GM15510 (cell line): Measurements from ENCODE around the gene ASPSCR1.
A peak's percentile ranks its signal among the peaks of the same experiment; 100 is the strongest.

ENCODE experiments used
- POLR2A ChIP-seq: IDR thresholded peaks from 3 replicates; pipeline ENCODE4 v1.6.1; 2011; ENCODE audit warnings: borderline replicate concordance; ENCODE audit not compliant: insufficient read length; ENCODE audit errors: extremely low read depth

Gene ASPSCR1

DNA sequence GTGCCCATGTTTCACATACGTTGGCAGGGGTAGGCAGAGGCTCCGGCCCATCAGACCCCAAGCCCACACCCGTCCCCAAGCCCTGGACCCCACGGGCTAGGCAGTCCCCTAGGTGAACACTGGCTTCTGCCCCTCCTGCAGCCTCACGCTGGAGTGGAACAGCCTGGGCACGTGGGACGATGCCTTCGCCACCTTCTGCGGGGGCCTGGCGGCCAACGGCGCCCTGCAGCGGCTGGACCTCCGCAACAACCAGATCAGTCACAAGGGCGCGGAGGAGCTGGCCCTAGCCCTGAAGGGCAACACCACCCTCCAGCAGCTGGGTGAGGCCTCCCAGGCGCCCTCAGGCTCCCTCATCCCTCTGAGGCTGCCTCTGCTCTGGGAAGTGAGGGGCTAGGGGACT is 47.4 kb downstream of the ASPSCR1 start:
- no peak for TF ChIP-seq POLR2A

DNA sequence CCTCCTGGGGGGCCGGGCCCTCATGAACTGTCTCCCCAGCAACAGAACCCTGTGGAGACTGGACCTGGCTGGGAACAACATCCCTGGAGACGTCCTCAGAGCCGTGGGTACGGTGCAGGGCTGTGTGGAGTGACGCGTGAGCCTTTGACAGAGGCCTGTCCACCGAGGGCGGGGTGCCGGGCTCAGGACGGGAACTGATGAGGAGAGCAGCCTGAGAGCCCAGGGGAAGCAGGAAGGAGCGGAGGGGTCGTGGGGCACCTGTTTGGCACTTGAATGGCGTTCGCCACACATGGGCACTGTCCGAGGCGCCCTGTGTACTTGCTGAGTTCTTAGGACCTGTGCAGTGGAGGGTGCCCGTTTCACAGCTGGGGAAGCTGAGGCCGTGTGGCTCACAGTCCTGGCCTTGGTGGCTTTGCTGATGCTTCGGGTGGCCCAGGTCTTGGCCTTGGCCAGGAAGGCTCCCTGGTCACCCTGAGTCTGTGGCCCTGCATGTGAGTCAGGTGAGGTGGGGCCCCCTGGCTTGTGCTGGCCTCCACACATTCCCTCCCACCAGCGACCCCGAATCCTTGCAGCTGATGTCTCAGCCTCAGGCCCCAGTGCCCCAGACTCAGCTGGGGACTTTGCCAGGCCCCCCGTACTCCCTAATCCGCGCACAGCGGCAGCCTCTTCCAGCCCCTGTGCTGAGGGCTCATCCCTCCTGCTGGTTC is 48.1 kb downstream of the ASPSCR1 start:
- TF ChIP-seq POLR2A: no peak

DNA sequence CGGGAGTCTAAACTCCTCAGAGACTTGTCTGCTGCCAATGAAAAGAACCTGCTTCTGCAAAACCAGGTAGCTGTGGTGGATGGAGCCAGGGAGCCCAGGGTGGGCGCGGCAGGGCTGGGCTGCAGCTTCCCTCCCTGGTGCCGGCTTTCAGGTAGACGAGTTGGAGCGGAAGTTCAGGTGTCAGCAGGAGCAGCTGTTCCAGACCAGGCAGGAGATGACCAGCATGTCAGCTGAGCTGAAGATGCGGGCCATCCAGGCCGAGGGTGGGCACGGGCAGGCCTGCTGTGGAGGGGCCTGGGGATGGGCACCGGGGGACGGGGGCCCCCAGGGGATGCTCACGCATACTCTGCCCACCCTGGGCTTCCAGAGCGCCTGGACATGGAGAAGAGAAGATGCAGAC is 50.8 kb downstream of the ASPSCR1 start:
- no peak for TF ChIP-seq POLR2A

DNA sequence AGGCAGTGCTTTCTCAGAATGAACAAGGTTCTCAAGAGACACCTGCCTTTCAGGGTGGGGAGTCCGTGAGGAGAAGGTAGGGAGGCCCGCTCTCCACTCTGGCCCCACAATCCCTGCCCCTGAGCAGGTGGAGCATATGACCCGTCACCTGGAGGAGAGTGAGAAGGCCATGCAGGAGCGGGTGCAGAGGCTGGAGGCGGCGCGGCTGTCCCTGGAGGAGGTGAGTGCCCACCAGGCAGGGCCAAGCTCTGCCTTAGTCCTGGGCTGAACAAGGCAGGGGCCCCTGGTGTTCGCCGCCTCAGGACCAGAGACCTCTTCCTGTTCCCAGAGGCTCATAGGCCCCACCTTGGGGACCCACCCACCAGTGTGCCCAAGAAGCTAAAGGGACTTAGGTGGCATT is 51.5 kb downstream of the ASPSCR1 start:
- TF ChIP-seq POLR2A: no peak

DNA sequence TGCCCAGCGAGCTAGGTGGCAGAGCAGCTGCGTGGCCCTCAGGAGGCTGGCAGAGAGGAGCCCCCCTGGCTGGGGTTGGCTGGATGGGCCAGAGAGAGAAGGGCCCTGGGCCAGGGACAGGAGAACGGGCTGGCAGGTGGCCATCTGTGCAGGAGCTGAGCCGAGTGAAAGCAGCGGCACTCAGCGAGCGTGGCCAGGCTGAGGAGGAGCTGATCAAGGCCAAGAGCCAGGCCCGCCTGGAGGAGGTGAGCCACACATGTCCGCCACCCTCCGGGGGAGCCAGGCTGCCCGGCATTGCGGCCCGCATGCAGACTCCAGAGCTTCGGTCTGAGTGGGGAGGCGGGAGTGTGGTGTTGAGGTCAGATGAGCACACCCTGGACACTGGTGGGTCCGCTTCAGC is 52.0 kb downstream of the ASPSCR1 start:
- TF ChIP-seq POLR2A: no peak

DNA sequence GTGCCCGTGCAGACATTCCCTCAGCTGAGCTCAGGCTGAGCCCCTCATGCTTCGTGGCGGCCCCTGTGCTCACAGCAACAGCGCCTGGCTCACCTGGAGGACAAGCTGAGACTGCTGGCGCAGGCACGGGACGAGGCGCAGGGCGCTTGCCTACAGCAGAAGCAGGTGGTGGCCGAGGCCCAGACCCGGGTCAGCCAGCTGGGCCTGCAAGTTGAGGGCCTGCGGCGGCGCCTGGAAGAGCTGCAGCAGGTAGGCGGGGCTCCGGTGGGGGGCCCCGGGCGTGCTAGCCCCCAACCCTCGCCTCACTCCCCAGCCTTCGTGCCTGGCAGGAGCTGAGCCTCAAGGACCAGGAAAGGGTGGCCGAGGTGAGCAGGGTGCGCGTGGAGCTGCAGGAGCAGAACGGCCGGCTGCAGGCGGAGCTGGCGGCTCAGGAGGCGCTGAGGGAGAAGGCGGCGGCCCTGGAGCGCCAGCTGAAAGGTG is 52.6 kb downstream of the ASPSCR1 start:
- no peak for TF ChIP-seq POLR2A

DNA sequence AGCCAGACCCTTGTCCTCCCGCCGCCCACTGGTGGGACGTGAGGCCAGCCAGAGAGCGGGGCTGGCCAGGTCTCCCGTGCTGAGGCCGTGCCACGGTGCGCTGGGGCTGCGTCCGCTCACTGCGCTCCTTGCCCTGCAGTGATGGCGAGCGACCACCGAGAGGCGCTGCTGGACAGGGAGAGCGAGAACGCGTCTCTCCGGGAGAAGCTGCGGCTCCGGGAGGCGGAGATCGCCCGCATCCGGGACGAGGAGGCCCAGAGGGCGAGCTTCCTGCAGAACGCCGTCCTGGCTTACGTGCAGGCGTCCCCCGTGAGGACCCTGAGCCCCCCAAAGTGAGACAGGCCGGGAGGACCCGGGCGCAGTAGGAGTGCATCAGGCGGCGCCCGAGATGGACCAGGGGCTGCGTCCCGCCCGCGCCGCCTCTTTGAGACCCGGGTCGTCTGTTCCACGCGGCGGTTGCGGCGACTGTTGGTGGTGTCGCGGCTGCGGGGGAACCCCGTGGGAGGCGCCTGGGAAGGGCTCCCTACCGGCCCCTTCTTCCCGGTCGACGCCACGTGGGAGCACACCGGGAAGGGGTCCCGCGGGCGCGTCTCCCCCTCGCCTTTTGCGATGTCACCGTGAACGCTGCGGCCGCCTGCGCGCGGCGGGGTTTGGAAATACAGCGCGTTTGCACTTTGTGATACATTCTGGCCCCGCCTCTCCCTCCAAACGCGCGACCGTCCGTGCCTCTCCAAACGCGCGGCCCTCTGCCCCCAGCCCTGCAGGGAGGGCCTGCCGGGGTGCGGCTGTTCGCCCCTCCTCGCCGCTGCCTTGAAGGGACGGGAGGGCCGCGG is 53.3 kb downstream of the ASPSCR1 start:
- TF ChIP-seq POLR2A: peak; percentile 17

DNA sequence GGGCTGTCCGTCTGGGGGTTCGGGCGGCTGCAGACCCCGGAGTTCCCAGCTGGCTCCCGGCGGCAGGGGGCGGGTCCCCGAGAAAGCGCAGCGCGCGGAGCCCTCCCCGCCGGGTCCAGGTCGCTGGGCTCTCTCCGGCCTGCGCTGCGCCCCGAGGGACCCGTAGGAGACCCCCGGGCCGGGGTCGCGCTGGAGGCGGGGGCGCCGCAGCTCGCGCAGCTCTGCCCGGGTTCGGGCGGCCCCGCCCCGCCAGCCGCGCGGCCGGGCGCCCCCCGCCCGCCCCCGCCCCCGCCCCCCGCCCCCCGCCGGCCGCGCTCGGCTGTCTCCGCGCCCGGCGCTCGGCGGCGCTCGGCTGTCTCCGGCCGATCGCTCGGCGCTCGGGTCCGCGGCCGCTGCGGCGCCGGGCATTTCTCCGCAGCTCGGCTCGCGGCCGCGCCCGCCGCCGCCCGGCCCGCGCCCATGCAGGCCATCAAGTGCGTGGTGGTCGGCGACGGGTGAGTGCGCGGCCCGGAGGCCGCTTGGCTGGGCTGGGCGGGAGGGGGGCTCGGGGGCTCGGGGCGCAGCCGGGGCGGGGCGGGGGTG is 54.0 kb downstream of the ASPSCR1 start, which contains the start of gene RAC3:
TSS of gene RAC3 (plus strand) at position 376 of the 582 bp plus-strand sequence. CDS start at position 460, 84 bp downstream.
- TF ChIP-seq POLR2A: no peak

DNA sequence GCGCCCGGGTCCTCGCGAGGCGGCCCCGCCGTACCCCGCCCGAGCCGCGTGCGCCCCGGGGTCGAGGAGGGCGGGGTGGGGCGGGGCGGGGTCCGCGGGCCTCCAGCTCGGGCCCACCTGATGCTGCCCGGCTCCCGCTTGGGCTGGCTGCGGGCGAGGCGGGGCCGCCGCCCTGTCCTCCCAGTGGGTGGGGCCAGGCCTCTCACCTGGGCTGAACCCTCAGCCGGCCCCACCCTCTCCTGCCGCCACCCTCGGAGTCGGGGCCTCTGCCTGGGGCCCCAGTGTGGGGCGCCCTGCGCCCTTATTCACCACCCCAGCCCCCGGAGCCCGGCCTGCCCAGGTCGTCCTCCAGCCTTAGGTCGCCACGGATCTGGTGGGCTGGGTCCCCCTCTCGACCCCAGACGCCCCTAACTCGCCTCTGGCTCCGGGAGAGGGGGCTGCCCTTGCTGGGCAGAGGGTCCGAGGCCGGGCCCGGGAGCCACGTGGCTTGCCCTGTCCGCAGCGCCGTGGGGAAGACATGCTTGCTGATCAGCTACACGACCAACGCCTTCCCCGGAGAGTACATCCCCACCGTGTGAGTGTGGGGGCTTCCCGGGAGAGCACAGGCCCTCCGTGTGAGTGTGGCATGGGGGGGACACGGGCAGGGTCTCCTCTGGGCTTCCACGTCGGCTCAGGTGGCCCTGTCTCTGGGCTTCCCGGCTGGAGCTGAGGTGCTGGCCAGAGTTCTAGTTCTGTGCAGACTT is 54.6 kb downstream of the ASPSCR1 start:
- TF ChIP-seq POLR2A: no peak

DNA sequence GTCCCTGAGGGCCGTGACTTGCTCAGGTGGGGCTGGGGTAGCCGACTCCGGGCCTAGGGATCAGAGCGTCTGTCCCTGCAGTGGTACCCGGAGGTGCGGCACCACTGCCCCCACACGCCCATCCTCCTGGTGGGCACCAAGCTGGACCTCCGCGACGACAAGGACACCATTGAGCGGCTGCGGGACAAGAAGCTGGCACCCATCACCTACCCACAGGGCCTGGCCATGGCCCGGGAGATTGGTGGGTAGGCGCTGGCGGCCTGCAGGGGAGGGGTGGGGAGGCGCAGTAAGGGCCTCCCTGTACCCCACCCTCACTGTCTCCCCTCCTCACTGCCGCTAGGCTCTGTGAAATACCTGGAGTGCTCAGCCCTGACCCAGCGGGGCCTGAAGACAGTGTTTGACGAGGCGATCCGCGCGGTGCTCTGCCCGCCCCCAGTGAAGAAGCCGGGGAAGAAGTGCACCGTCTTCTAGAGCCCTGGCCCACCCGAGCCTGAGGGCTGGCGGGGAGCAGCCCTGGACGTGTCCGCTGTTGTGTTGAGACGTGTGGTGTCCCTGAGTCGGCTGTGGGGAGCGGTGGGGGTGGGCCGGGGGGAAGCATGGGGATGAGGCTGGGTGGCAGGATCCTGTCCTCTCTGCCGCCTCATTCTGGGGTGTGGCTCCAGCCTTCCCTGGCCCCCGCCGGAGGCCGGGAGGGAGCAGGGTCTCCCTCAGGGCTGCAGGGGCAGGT is 56.1 kb downstream of the ASPSCR1 start:
- TF ChIP-seq POLR2A: no peak

DNA sequence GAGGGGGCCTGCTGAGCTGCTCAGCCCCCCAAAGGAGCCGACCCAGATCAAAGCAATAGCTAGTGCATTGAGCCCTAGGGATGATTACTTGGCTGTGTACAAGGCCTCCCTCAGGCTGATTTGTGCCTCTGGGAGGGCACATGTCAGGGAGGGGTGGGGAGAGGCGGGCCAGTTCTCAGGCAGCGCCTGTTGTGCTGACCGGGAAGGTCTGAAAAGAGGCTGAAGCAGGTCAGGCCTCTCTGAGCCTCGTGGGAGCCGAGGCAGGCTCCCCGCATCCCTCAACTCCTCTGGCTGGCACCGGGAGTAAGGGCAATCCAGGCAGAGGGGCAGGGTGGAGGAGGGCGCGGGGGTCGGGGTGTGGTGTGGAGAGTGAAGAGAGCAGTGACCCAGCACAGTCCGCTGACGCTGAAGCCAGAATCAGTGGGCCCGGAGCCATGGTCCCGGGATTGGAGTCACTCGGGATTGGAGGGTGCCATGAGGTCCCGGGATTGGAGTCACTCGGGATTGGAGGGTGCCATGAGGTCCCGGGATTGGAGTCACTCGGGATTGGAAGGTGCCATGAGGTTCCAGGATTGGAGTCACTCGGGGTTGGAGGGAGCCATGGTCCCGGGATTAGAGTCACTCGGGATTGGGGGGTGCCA is 57.1 kb downstream of the ASPSCR1 start:
- TF ChIP-seq POLR2A: no peak

DNA sequence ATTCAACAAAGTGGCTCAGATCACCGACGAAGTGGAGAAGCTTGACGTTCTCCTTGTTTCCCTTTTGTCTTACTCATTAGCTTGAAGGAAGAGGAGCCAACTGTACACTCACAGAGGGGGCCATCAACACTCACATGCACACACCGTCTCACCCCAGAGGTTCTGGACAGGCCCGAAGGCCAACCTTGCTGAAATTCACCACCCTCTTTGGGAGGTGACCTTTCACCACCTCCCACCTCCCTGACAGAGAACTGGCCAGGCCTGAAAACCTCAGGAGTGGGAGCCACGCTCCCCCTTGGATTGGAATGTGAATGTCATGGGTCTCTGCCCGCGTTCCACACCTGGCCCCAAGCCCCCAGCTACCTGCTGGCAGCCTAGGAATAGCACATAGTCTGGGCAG is 58.1 kb downstream of the ASPSCR1 start:
- TF ChIP-seq POLR2A: no peak

DNA sequence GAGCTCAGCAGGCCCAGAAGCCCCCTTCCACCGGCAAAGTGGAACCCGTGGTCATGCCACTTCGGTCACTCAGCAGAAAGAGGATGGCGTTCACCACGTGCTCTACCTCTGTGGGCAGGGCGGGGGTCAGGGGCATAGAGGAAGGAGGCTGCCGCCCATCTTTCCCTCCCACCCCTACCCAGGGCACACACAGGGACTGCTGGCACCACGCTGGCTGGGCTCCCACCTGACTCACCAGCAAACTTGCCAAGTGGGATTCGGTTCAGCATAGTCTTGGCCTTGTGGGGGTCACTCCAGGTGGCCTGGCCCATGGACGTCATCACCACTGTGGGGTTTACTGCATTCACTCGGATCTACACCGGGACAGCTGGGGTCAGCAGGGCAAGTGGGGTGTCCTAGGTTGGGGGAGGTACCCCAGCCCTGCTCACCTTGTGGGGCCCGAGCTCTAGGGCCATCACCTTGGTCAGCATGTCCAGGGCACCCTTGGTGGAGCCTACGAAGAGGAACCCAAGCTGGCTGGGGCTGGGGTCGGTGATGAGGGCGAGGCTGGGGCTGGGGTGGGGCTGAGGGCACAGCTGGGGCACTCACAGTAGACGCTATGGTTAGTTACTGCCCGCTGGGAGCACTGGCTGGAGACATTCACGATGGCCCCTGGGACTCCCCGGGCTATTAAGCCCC is 58.7 kb downstream of the ASPSCR1 start:
- TF ChIP-seq POLR2A: no peak
